ENCODE results near the gene STPG3. TPM values are rescaled to one million over a fixed set of nuclear protein-coding genes. Genes with fewer than 3 reads are reported as not detected.

The STPG3 gene
- total RNA-seq, 1 donor from 2014 or later = not detected

- no peak for DNase-seq (ENCODE audit: low read depth)
Measured at GRCh38 chr9:137222190-137223077, 28.7 kb upstream of the STPG3 start, which contains the start of gene RNF208. RNF208 (minus strand) TSS chr9:137222240; CDS start chr9:137221212, 1,028 bp downstream.

GRCh38 chr9:137223078-137223970 is 27.8 kb upstream of the STPG3 start:
- peak; percentile 96 for DNase-seq (ENCODE audit: low read depth)

GRCh38 chr9:137224830-137225694 is 26.0 kb upstream of the STPG3 start, which contains the start of gene CYSRT1:
CYSRT1 (plus strand) TSS chr9:137225174; CDS start chr9:137225622, 448 bp downstream.
- no peak for DNase-seq (ENCODE audit: low read depth)

- DNase-seq (ENCODE audit: low read depth) = no peak
Measured at GRCh38 chr9:137225699-137226331, 25.3 kb upstream of the STPG3 start.

GRCh38 chr9:137226338-137227053 is 24.6 kb upstream of the STPG3 start:
- peak; percentile 42 for DNase-seq (ENCODE audit: low read depth)

- DNase-seq (ENCODE audit: low read depth) = peak; percentile 50
Measured at GRCh38 chr9:137227054-137227852, 23.8 kb upstream of the STPG3 start, which contains the start of gene RNF224. RNF224 (plus strand) TSS chr9:137227502; CDS start chr9:137228336, 834 bp downstream.

- DNase-seq (ENCODE audit: low read depth) = no peak
Measured at GRCh38 chr9:137227853-137228505, 23.1 kb upstream of the STPG3 start.

GRCh38 chr9:137228506-137228967 is 22.5 kb upstream of the STPG3 start:
- DNase-seq (ENCODE audit: low read depth) = no peak

GRCh38 chr9:137228968-137229896 is 21.9 kb upstream of the STPG3 start:
- DNase-seq (ENCODE audit: low read depth) = no peak

- no peak for DNase-seq (ENCODE audit: low read depth)
Measured at GRCh38 chr9:137229903-137230704, 21.0 kb upstream of the STPG3 start.

- no peak for DNase-seq (ENCODE audit: low read depth)
Measured at GRCh38 chr9:137230705-137231371, 20.2 kb upstream of the STPG3 start, which contains the start of gene SLC34A3. SLC34A3 (plus strand) TSS chr9:137230901; CDS start chr9:137231703, 802 bp downstream.

- DNase-seq (ENCODE audit: low read depth) = no peak
Measured at GRCh38 chr9:137231372-137232039, 19.6 kb upstream of the STPG3 start.

- no peak for DNase-seq (ENCODE audit: low read depth)
Measured at GRCh38 chr9:137232101-137232500, 19.0 kb upstream of the STPG3 start.

GRCh38 chr9:137232510-137232909 is 18.6 kb upstream of the STPG3 start:
- no peak for DNase-seq (ENCODE audit: low read depth)

All from renal cortical epithelial cell (primary cell).